ENCODE data around the gene OSBP2. TPM values are rescaled to one million over a fixed set of nuclear protein-coding genes. Genes with fewer than 3 reads are reported as not detected.

Gene OSBP2
- total RNA-seq, 4 donors from 2014 or later, result 0.49 to 8.2 (median 0.72) TPM

GRCh38 chr22:30921108-30921507 is 226.4 kb downstream of the OSBP2 start:
- no peak for TF ChIP-seq CTCF (IDR thresholded peaks at IDR 0.05; ENCODE audit: low read depth)

GRCh38 chr22:30922151-30922611 is 227.5 kb downstream of the OSBP2 start:
- no peak for TF ChIP-seq CTCF (IDR thresholded peaks at IDR 0.05; ENCODE audit: low read depth)

GRCh38 chr22:30923168-30923900 is 228.7 kb downstream of the OSBP2 start:
- TF ChIP-seq CTCF (IDR thresholded peaks at IDR 0.05; ENCODE audit: low read depth), result no peak

GRCh38 chr22:30925667-30926066 is 231.0 kb downstream of the OSBP2 start:
- no peak for TF ChIP-seq CTCF (IDR thresholded peaks at IDR 0.05; ENCODE audit: low read depth)

- TF ChIP-seq CTCF (IDR thresholded peaks at IDR 0.05; ENCODE audit: low read depth), result no peak
These were observed 232.0 kb downstream of the OSBP2 start for GRCh38 chr22:30926706-30927105.

- TF ChIP-seq CTCF (IDR thresholded peaks at IDR 0.05; ENCODE audit: low read depth), result no peak
These were observed 233.1 kb downstream of the OSBP2 start for GRCh38 chr22:30927806-30928205.

- no peak for TF ChIP-seq CTCF (IDR thresholded peaks at IDR 0.05; ENCODE audit: low read depth)
These were observed 233.7 kb downstream of the OSBP2 start for GRCh38 chr22:30928401-30928800.
